ENCODE data around the gene RANBP17. TPM values are rescaled to one million over a fixed set of nuclear protein-coding genes. Genes with fewer than 3 reads are reported as not detected.

The RANBP17 gene
- total and polyA plus RNA-seq, 2 donors (not counting 1 experiment from before 2014, with no cell fraction given) = 3.1 to 3.5 TPM

GRCh38 chr5:170896779-170897178, 35.0 kb downstream of the RANBP17 start:
- Histone ChIP-seq H3K27ac (ENCODE audit: insufficient read depth, low read length) (no peak overlapping the region), H3K27me3 (ENCODE audit: control insufficient read depth, insufficient read depth, low read length) (no peaks in the 10 kb centered on the region), H3K79me2 (ENCODE audit: control insufficient read depth, insufficient read depth, low read length) (no peaks in the 10 kb centered on the region), H3K4me3 (replicated peaks in 1 of 4; ENCODE audit: control extremely low read depth in 1 of 4, insufficient read depth in 1 of 4, low read depth in 3 of 4, low read length in 4 of 4) (no peak overlapping the region), H2AFZ (ENCODE audit: low read length) (no peak overlapping the region), H3K4me1 (ENCODE audit: control insufficient read depth, extremely low read depth, insufficient read depth, low read length) (no peaks in the 10 kb centered on the region), H3K36me3 (ENCODE audit: control insufficient read depth, insufficient read depth, low read length) (no peaks in the 10 kb centered on the region), H3K9me3 (ENCODE audit: control insufficient read depth, insufficient read depth, low read depth, low read length) (no peaks in the 10 kb centered on the region), H4K20me1 (ENCODE audit: control insufficient read depth, extremely low read depth, insufficient read depth, low read length) (no peaks in the 10 kb centered on the region), H3K4me2 (ENCODE audit: extremely low read depth, insufficient read depth, low read length) (no peak overlapping the region), H3K9ac (ENCODE audit: insufficient read depth, low read length) (no peak overlapping the region)
- DNase-seq (ENCODE audit: low read depth in 2 of 2) = peak; percentile 20 to 58
- TF ChIP-seq EZH2 (IDR thresholded peaks at IDR 0.05; ENCODE audit: low read length, missing control alignments) (no peak), CTCF (conservative IDR thresholded peaks at IDR 0.05 in 1 of 2, IDR thresholded peaks at IDR 0.05 in 1 of 2; ENCODE audit: low read depth in 1 of 2, low read length in 2 of 2) (peak; percentile 6 to 30)

GRCh38 chr5:170903075-170903474, 41.3 kb downstream of the RANBP17 start:
- no peak for DNase-seq (ENCODE audit: low read depth in 2 of 2)
- no peak overlapping the region for H3K4me2 ChIP-seq (ENCODE audit: extremely low read depth, insufficient read depth, low read length)
- H3K9me3 ChIP-seq (ENCODE audit: control insufficient read depth, insufficient read depth, low read depth, low read length) = no peaks in the 10 kb centered on the region
- no peaks in the 10 kb centered on the region for H4K20me1 ChIP-seq (ENCODE audit: control insufficient read depth, extremely low read depth, insufficient read depth, low read length)
- no peak for TF ChIP-seq CTCF (conservative IDR thresholded peaks at IDR 0.05 in 1 of 2, IDR thresholded peaks at IDR 0.05 in 1 of 2; ENCODE audit: low read depth in 1 of 2, low read length in 2 of 2)
- TF ChIP-seq EZH2 (IDR thresholded peaks at IDR 0.05; ENCODE audit: low read length, missing control alignments) = no peak
- H2AFZ ChIP-seq (ENCODE audit: low read length) = no peak overlapping the region
- no peaks in the 10 kb centered on the region for H3K36me3 ChIP-seq (ENCODE audit: control insufficient read depth, insufficient read depth, low read length)
- H3K27ac ChIP-seq (ENCODE audit: insufficient read depth, low read length) = no peak overlapping the region
- no peaks in the 10 kb centered on the region for H3K79me2 ChIP-seq (ENCODE audit: control insufficient read depth, insufficient read depth, low read length)
- H3K27me3 ChIP-seq (ENCODE audit: control insufficient read depth, insufficient read depth, low read length) = no peaks in the 10 kb centered on the region
- H3K4me3 ChIP-seq (replicated peaks in 1 of 4; ENCODE audit: control extremely low read depth in 1 of 4, insufficient read depth in 1 of 4, low read depth in 3 of 4, low read length in 4 of 4) = no peak overlapping the region
- H3K9ac ChIP-seq (ENCODE audit: insufficient read depth, low read length) = no peak overlapping the region
- no peaks in the 10 kb centered on the region for H3K4me1 ChIP-seq (ENCODE audit: control insufficient read depth, extremely low read depth, insufficient read depth, low read length)

GRCh38 chr5:170907758-170908157, 45.9 kb downstream of the RANBP17 start:
- H3K27me3 ChIP-seq (ENCODE audit: control insufficient read depth, insufficient read depth, low read length) = no peaks in the 10 kb centered on the region
- H3K79me2 ChIP-seq (ENCODE audit: control insufficient read depth, insufficient read depth, low read length) = no peaks in the 10 kb centered on the region
- DNase-seq (ENCODE audit: low read depth in 2 of 2) = peak; percentile 84 to 90
- no peaks in the 10 kb centered on the region for H3K36me3 ChIP-seq (ENCODE audit: control insufficient read depth, insufficient read depth, low read length)
- no peaks in the 10 kb centered on the region for H3K9me3 ChIP-seq (ENCODE audit: control insufficient read depth, insufficient read depth, low read depth, low read length)
- no peak overlapping the region for H3K9ac ChIP-seq (ENCODE audit: insufficient read depth, low read length)
- no peak overlapping the region for H3K27ac ChIP-seq (ENCODE audit: insufficient read depth, low read length)
- H3K4me1 ChIP-seq (ENCODE audit: control insufficient read depth, extremely low read depth, insufficient read depth, low read length) = no peaks in the 10 kb centered on the region
- H3K4me3 ChIP-seq (replicated peaks in 1 of 4; ENCODE audit: control extremely low read depth in 1 of 4, insufficient read depth in 1 of 4, low read depth in 3 of 4, low read length in 4 of 4) = no peak overlapping the region
- H3K4me2 ChIP-seq (ENCODE audit: extremely low read depth, insufficient read depth, low read length) = no peak overlapping the region
- no peaks in the 10 kb centered on the region for H4K20me1 ChIP-seq (ENCODE audit: control insufficient read depth, extremely low read depth, insufficient read depth, low read length)
- no peak overlapping the region for H2AFZ ChIP-seq (ENCODE audit: low read length)
- TF ChIP-seq CTCF (conservative IDR thresholded peaks at IDR 0.05 in 1 of 2, IDR thresholded peaks at IDR 0.05 in 1 of 2; ENCODE audit: low read depth in 1 of 2, low read length in 2 of 2) (no peak), EZH2 (IDR thresholded peaks at IDR 0.05; ENCODE audit: low read length, missing control alignments) (no peak)

All from fibroblast of lung (primary cell).